Kidney (tissue), 14 donors: Measurements from ENCODE around the gene B3GALT4. TPM values are rescaled to one million over a fixed set of nuclear protein-coding genes. Genes with fewer than 3 reads are reported as not detected.
A peak's percentile ranks its signal among the peaks of the same experiment; 100 is the strongest.

Experiments used
- DNase-seq, 5 donors: peaks; one replicate each; pipeline ENCODE4 v3.0.0-alpha.2; 2013 to 2020
- FAIRE-seq: peaks from 2 replicates; lab custom pipeline; 2012; peaks lifted over from hg19 to GRCh38; lab: Jason Lieb, UNC
- H3K27ac ChIP-seq, 2 donors: one replicate each; pipeline ENCODE4 v1.7.0; 2013; ENCODE audit warnings: low read depth in 2 of 2, low read length in 2 of 2, inconsistent platforms in 1 of 2
- H3K27me3 ChIP-seq: one replicate; pipeline ENCODE4 v1.7.1; 2013; ENCODE audit warnings: low read length, inconsistent platforms; ENCODE audit not compliant: control insufficient read depth, insufficient read depth
- H3K36me3 ChIP-seq, 3 donors: one replicate each; pipeline versions ENCODE4 v1.7.0 to v1.7.1; 2013; ENCODE audit warnings: low read length in 3 of 3, control low read depth in 1 of 3, inconsistent platforms in 1 of 3; ENCODE audit not compliant: insufficient read depth in 3 of 3, control insufficient read depth in 2 of 3
- H3K4me1 ChIP-seq, 3 donors: one replicate each; pipeline versions ENCODE4 v1.7.0 to v1.7.1; 2013; ENCODE audit warnings: low read length in 3 of 3, inconsistent platforms in 1 of 3, low read depth in 1 of 3; ENCODE audit not compliant: control insufficient read depth in 2 of 3, insufficient read depth in 2 of 3
- H3K4me3 ChIP-seq, 3 donors: one replicate each; pipeline versions ENCODE4 v1.7.0 to v1.8.1; 2013; ENCODE audit warnings: low read length in 3 of 3, control low read depth in 1 of 3, inconsistent platforms in 1 of 3
- H3K9ac ChIP-seq, 3 donors: one replicate each; pipeline versions ENCODE4 v1.7.0 to v1.7.1; 2013; ENCODE audit warnings: low read length in 3 of 3, control low read depth in 1 of 3, inconsistent platforms in 1 of 3
- H3K9me3 ChIP-seq, 3 donors: one replicate each; pipeline versions ENCODE4 v1.7.0 to v1.7.1; 2013; ENCODE audit warnings: low read length in 3 of 3, control low read depth in 1 of 3, inconsistent platforms in 1 of 3; ENCODE audit not compliant: control insufficient read depth in 2 of 3, insufficient read depth in 1 of 3
- intact Hi-C: fragments of 100-400 bp; cut with DNase I; formaldehyde crosslinking; loops from one replicate; pipeline ENCODE4 v1.11.1; 2022
- polyA plus RNA-seq: library from polyadenylated mRNA; stranded (reverse); fragments of 350-450 nt; fragmentation: Illumina TruSeq; extraction: RNeasy Lipid Tissue Mini Kit (QIAGEN cat#74804); gene quantifications from one replicate; pipeline ENCODE4 v1.2.3, GENCODE V29; 2014; ENCODE audit warnings: low read depth, low replicate concordance; ENCODE audit not compliant: insufficient read depth
- total RNA-seq: library from RNA; stranded (reverse); fragmentation: NEBNext Ultra II Directional; extraction: Animal tissue kit (Norgen Biotek cat#: 25700); gene quantifications from one replicate; pipeline ENCODE4 v1.2.1, GENCODE V29; 2021
- TF ChIP-seq, protein P1 (sequence below): IDR thresholded peaks from 3 replicates; pipeline ENCODE4 v1.5.1; 2012; ENCODE audit warnings: mild to moderate bottlenecking, moderate library complexity, borderline replicate concordance; ENCODE audit not compliant: insufficient read depth; ENCODE audit errors: extremely low read depth
- donor health status: control.
- donor health status: control.
- donor health status: control.
- donor health status: control.
- donor health status: control.
- donor health status: DM: yes; HTN: yes; CAD: no.
- donor health status: Normal renal cell carcinoma (clear cell type).

B3GALT4 gene
- total and polyA plus RNA-seq, 2 donors from 2014 or later = 14.0 to 20.2 TPM

DNA sequence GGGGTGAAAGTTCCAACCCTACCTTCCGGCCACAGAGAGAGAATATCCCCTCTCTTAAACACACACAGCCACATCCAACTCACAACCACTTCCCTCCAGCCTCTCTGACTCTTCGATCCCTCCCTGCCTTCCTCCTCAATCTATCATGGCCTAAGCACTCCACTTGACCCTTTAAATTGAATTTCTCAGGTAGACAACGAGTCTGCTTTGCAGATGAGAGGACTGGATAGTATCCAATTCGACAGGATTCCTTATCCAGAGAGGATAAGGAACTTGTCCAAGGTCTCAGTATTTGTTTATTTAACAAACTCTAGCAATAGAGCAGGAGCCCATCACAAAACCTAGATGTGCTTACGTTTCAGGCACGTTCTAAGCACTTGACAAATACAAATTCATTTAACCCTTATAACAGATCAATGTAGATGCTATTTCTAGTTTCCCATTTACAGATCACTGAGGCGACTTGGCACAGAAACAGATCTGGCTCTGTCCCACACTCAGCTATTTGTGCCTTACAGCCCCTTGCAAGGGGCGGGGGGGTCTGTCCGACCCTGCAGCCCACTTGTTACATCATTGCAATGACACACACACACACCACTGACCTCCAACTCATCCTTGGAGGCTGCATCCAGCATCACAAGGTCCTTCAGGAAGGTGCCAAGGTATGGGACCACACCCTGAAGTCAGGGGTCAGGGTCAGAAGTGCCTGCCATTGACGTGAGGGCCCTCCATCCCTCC, 17.3 kb downstream of the B3GALT4 start:
- Histone ChIP-seq H3K27me3 (no peaks in the 10 kb centered on the region), H3K36me3 (peaks cover 2 to 25% (median 16%) of the 10 kb centered on the region in 3 donors), H3K9ac (no peak overlapping the region), H3K27ac (no peak overlapping the region), H3K9me3 (no peaks in the 10 kb centered on the region), H3K4me1 (peaks cover 0 to 19% (median 7%) of the 10 kb centered on the region in 3 donors), H3K4me3 (no peak overlapping the region)
- DNase-seq (peak in 1 of 5 donors; percentile 27), FAIRE-seq (no peak)
- intact Hi-C loops = no loop called here
- TF ChIP-seq, protein P1, sequence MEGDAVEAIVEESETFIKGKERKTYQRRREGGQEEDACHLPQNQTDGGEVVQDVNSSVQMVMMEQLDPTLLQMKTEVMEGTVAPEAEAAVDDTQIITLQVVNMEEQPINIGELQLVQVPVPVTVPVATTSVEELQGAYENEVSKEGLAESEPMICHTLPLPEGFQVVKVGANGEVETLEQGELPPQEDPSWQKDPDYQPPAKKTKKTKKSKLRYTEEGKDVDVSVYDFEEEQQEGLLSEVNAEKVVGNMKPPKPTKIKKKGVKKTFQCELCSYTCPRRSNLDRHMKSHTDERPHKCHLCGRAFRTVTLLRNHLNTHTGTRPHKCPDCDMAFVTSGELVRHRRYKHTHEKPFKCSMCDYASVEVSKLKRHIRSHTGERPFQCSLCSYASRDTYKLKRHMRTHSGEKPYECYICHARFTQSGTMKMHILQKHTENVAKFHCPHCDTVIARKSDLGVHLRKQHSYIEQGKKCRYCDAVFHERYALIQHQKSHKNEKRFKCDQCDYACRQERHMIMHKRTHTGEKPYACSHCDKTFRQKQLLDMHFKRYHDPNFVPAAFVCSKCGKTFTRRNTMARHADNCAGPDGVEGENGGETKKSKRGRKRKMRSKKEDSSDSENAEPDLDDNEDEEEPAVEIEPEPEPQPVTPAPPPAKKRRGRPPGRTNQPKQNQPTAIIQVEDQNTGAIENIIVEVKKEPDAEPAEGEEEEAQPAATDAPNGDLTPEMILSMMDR = no peak

DNA sequence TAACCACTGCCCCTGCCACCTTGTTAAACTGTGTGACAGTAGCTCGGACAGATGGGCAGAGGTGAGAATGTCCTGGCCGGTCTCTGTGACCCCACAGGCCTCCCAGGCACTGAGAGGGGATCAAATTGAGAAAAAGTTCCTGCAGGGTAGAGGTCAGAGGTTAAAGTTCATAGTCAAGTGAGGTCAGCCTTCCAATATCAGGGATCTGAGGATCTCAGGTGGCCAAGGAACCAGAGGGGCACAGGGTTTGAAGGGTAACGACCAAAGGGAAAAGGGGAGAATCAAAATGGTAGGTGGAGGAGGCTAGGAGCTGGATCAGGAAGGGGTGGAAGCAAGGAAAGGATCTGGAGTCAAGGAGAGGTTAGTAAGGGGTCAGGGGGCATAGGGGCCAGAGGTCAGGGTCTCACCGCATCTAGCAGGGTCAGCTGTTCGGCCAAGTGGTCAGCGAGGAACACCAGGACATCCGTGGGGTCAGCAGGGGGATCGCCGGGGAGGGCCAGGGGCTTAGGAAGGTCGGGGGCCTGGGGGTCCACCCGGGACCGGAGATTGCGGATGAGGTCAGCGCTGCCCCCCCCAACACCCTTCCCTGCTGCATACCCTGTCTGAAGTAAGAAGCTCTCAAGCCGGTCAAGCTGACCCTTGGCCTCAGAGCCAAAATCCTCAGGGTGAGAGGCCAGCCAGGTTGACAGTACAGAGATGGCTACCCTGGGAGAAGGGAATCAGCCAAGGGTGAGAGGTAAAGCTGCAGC, 18.9 kb downstream of the B3GALT4 start:
- Histone ChIP-seq H3K9me3 (no peaks in the 10 kb centered on the region), H3K4me3 (no peak overlapping the region), H3K9ac (no peak overlapping the region), H3K4me1 (peaks cover 0 to 11% (median 0%) of the 10 kb centered on the region in 3 donors), H3K27ac (no peak overlapping the region), H3K27me3 (no peaks in the 10 kb centered on the region), H3K36me3 (peaks cover 2 to 25% (median 16%) of the 10 kb centered on the region in 3 donors)
- intact Hi-C loops = no loop called here
- DNase-seq (peak in 1 of 5 donors; percentile 79), FAIRE-seq (no peak)
- TF ChIP-seq, protein P1 = no peak

DNA sequence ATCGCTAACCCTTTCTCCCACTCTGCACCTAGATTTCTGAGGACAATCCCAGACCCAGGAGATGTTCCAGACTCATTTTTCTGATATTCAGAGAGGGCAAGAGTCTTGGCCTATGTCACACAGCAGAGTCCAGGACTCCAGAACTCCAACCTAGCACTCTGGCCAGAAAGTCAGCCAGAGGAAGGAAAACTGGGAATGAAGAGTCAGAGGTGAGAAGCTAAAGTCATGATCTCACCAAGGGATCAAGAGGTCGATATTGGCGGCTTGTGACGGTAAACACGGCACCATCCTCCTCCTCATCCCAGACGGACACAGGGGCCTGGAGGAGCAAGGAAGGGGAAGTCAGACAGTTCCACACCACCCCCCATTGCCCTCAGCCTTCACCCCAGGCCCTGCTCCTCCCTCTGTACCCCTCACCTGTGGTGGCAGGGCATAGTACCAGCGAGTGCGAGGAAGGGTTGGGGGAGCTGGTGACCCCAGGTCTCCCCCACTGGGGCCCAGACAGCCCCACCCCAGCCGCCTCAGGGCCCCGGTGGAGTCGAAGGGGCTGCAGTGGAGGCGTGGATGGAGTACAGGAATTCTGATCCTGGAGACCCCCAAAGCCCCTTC, 20.0 kb downstream of the B3GALT4 start:
- H3K9ac ChIP-seq = peak overlapping the region in 1 of 3 donors; percentile 68
- TF ChIP-seq, protein P1 = no peak
- peak overlapping the region; percentile 48 to 92 (median 56) for H3K4me3 ChIP-seq
- H3K36me3 ChIP-seq = peaks cover 2 to 16% (median 15%) of the 10 kb centered on the region in 3 donors
- FAIRE-seq = no peak
- H3K27me3 ChIP-seq = no peaks in the 10 kb centered on the region
- H3K9me3 ChIP-seq = no peaks in the 10 kb centered on the region
- intact Hi-C loops = no loop called here
- H3K27ac ChIP-seq = peak overlapping the region; percentile 96 to 98
- H3K4me1 ChIP-seq = peaks cover 0 to 13% (median 0%) of the 10 kb centered on the region in 3 donors
- DNase-seq = peak in 1 of 5 donors; percentile 75
